CD4-positive, alpha-beta T cell (primary cell): ENCODE data around the gene QPCT. TPM values are rescaled to one million over a fixed set of nuclear protein-coding genes. Genes with fewer than 3 reads are reported as not detected.
"Not testable (repeated sequence)": the region's sequence is repeated elsewhere in the genome, so short reads cannot be mapped to it uniquely, and the experiment has no call there.

Experiments
- ATAC-seq: fragments of 200-7000 bp; cut with Tn5 transposase; one replicate; pipeline ENCODE4 v1.10.0; 2022; ENCODE audit warnings: mild to moderate bottlenecking; ENCODE audit not compliant: poor library complexity
- CTCF ChIA-PET: fragments of 350-600 bp; sonication (Branson Sonifier 250); formaldehyde crosslinking; loops from one replicate; lab custom pipeline; 2021; ENCODE audit warnings: antibody characterized with exemption, inconsistent platforms; lab: Charles Lee
- POLR2A ChIA-PET: fragments of 350-600 bp; sonication (Branson Sonifier 250); formaldehyde crosslinking; loops from one replicate; lab custom pipeline; 2021; ENCODE audit warnings: antibody characterized with exemption, inconsistent platforms; lab: Charles Lee
- DNase-seq, 14 experiments: peaks; one replicate each; pipeline ENCODE4 v3.0.0-alpha.2; 2013 to 2020; ENCODE audit warnings: mixed read lengths in 2 of 14
- H3K27ac ChIP-seq, 2 donors: one replicate each; pipeline versions ENCODE4 v1.5.1 to v1.7.0; 2013; ENCODE audit warnings: low read length in 2 of 2, low read depth in 1 of 2, mild to moderate bottlenecking in 1 of 2
- H3K27me3 ChIP-seq, 2 experiments: 1 replicate in 1 of 2; 2 replicates in 1 of 2; pipeline versions ENCODE4 v1.6.1 to v1.7.0; 2013; ENCODE audit warnings: low read length in 2 of 2, control low read depth in 1 of 2, mild to moderate bottlenecking in 1 of 2, moderate library complexity in 1 of 2; ENCODE audit not compliant: insufficient read depth in 2 of 2, control insufficient read depth in 1 of 2
- H3K36me3 ChIP-seq: one replicate; pipeline ENCODE4 v1.6.1; 2013; ENCODE audit warnings: low read length, control low read depth; ENCODE audit not compliant: insufficient read depth
- H3K4me1 ChIP-seq: one replicate; pipeline ENCODE4 v1.6.1; 2013; ENCODE audit warnings: low read length, control low read depth; ENCODE audit not compliant: insufficient read depth
- H3K4me3 ChIP-seq: one replicate; pipeline ENCODE4 v1.5.1; 2013; ENCODE audit warnings: mild to moderate bottlenecking, low read length, moderate library complexity
- H3K9me3 ChIP-seq, 2 experiments: 1 replicate in 1 of 2; 2 replicates in 1 of 2; pipeline versions ENCODE4 v1.6.1 to v1.7.0; 2013; ENCODE audit warnings: low read length in 2 of 2, mild to moderate bottlenecking in 2 of 2, control low read depth in 1 of 2, moderate library complexity in 1 of 2; ENCODE audit not compliant: control insufficient read depth in 1 of 2, insufficient read depth in 1 of 2
- H3K27ac Mint-ChIP-seq: one replicate; pipeline ENCODE4 v1.8.0; 2020; ENCODE audit warnings: mixed read lengths
- H3K27me3 Mint-ChIP-seq: one replicate; pipeline ENCODE4 v1.8.0; 2021; ENCODE audit warnings: mixed read lengths
- H3K36me3 Mint-ChIP-seq: one replicate; pipeline ENCODE4 v1.8.0; 2021; ENCODE audit warnings: low read depth, mixed read lengths
- H3K4me1 Mint-ChIP-seq: one replicate; pipeline ENCODE4 v1.8.0; 2021; ENCODE audit warnings: low read depth, mixed read lengths
- H3K4me3 Mint-ChIP-seq: one replicate; pipeline ENCODE4 v1.8.0; 2020; ENCODE audit warnings: mild to moderate bottlenecking, mixed read lengths
- H3K9me3 Mint-ChIP-seq: one replicate; pipeline ENCODE4 v1.8.0; 2020; ENCODE audit warnings: mixed read lengths
- intact Hi-C, 2 experiments: fragments of 100-400 bp; cut with DNase I in 1 of 2; cut with micrococcal nuclease in 1 of 2; formaldehyde crosslinking; loops; one replicate each; pipeline versions ENCODE4 v1.15.1 to v1.9.0; 2023 to 2025; cut with DNase I, micrococcal nuclease
- total RNA-seq, 174 experiments: library from RNA in 2 of 174; stranded (reverse) in 2 of 174; gene quantifications; one replicate each; pipeline ENCODE4 v1.2.3 and lab custom pipeline; 2021 to 2026
- TF ChIP-seq, protein P1 (sequence below): fragments of 200-600 bp; IDR thresholded peaks from one replicate; pipeline ENCODE4 v1.8.0; 2022; ENCODE audit warnings: antibody characterized with exemption, mild to moderate bottlenecking

QPCT gene
- total RNA-seq, 2 experiments from 2014 or later: 0.53 to 0.71 TPM

DNA sequence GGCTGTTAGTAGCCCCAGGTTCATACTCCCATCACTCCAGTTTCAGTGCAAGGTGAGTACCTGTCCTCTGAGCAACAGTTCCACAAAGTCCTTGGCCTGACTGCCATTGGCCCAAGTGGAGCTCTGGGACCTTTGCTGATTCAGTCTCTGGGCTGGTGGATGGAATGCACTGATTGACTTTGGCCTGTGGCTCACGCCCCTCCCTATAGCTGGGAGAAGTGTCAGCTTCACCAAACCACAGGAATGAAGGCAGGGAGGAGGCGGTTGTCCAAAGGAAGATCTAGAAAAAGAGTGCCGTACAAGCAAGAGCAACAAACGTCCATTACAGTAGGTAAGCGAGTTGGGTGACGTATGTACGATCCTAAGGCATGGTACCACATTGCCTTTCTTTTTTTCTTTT is 34.0 kb downstream of the QPCT start:
- ChIA-PET CTCF (no interaction called here), POLR2A (interaction anchor here (0.7 kb wide), 1 partner anchor 12 kb away, joined by 3 read pairs; no protein-coding TSS in a partner anchor)
- Histone ChIP-seq H3K27ac (no peak overlapping the region), H3K36me3 (no peaks in the 10 kb centered on the region), H3K27me3 (peaks cover 17 to 49% of the 10 kb centered on the region in 2 experiments), H3K9me3 (no peaks in the 10 kb centered on the region), H3K4me3 (no peak overlapping the region), H3K4me1 (peaks cover 12% of the 10 kb centered on the region)
- TF ChIP-seq, protein P1, sequence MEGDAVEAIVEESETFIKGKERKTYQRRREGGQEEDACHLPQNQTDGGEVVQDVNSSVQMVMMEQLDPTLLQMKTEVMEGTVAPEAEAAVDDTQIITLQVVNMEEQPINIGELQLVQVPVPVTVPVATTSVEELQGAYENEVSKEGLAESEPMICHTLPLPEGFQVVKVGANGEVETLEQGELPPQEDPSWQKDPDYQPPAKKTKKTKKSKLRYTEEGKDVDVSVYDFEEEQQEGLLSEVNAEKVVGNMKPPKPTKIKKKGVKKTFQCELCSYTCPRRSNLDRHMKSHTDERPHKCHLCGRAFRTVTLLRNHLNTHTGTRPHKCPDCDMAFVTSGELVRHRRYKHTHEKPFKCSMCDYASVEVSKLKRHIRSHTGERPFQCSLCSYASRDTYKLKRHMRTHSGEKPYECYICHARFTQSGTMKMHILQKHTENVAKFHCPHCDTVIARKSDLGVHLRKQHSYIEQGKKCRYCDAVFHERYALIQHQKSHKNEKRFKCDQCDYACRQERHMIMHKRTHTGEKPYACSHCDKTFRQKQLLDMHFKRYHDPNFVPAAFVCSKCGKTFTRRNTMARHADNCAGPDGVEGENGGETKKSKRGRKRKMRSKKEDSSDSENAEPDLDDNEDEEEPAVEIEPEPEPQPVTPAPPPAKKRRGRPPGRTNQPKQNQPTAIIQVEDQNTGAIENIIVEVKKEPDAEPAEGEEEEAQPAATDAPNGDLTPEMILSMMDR: no peak
- H3K9me3 Mint-ChIP-seq: no peaks in the 10 kb centered on the region
- DNase-seq: no peak
- H3K27me3 Mint-ChIP-seq: peaks cover 45% of the 10 kb centered on the region
- intact Hi-C loops: no loop called here
- peaks cover 21% of the 10 kb centered on the region for H3K4me1 Mint-ChIP-seq
- no peaks in the 10 kb centered on the region for H3K36me3 Mint-ChIP-seq
- no peak for ATAC-seq
- H3K27ac Mint-ChIP-seq: no peak overlapping the region
- no peak overlapping the region for H3K4me3 Mint-ChIP-seq

DNA sequence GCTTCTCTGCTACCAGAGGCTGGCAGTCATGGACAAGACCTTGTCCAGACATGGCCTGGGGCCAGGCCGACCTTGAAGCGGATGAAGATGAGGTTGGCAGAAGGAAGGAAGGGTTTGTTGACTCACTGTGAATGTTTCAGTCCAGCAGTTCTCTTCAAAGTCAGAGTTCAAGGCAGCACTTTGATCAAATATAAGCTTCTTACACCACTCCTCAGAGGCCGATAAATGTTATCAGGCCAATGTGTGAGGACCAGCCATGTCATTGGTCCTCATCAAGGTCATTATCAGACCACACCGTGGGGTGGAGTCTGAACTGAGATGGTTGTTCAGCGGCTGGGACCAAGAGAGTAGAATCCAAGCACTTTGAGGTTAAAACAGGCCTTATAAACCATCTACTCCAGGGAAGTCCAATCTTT is 35.5 kb downstream of the QPCT start:
- peaks cover 19% of the 10 kb centered on the region for H3K4me1 Mint-ChIP-seq
- no peaks in the 10 kb centered on the region for H3K9me3 Mint-ChIP-seq
- ATAC-seq (no peak), DNase-seq (no peak)
- Histone ChIP-seq H3K4me3 (no peak overlapping the region), H3K27ac (no peak overlapping the region), H3K36me3 (no peaks in the 10 kb centered on the region), H3K27me3 (peaks cover 16 to 37% of the 10 kb centered on the region in 2 experiments), H3K9me3 (no peaks in the 10 kb centered on the region), H3K4me1 (peaks cover 12% of the 10 kb centered on the region)
- POLR2A ChIA-PET: no interaction called here
- no peaks in the 10 kb centered on the region for H3K36me3 Mint-ChIP-seq
- CTCF ChIA-PET: interaction anchor here (1.1 to 1.3 kb wide), 2 partner anchors 16 to 34 kb away, joined by 3 to 4 read pairs; no protein-coding TSS in a partner anchor
- H3K4me3 Mint-ChIP-seq: no peak overlapping the region
- intact Hi-C loops: loop anchor here in 1 of 2 experiments (10.0 kb wide), 1 partner anchor 205 kb away; no protein-coding TSS in a partner anchor
- H3K27me3 Mint-ChIP-seq: peaks cover 34% of the 10 kb centered on the region
- H3K27ac Mint-ChIP-seq: no peak overlapping the region
- TF ChIP-seq, protein P1: no peak

DNA sequence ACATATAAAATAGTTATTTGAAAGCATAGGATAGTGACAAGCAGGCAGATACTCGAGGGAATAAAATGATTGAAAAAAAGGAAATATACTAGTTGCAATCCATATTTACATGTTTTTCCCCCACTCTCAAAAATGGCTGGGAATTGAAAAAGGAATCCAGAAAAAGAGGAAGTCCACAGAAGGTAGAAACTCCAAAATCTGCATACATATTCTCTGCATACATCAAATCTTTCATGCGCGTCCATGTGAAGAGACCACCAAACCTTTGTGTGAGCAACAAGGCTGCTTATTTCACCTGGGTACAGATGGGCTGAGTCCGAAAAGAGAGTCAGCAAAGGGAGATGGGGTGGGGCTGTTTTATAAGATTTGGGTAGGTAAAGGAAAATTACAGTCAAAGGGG is 36.4 kb downstream of the QPCT start:
- ATAC-seq, CTCF ChIA-PET: not testable (repeated sequence)
- peaks cover 11% of the 10 kb centered on the region for H3K4me1 ChIP-seq

DNA sequence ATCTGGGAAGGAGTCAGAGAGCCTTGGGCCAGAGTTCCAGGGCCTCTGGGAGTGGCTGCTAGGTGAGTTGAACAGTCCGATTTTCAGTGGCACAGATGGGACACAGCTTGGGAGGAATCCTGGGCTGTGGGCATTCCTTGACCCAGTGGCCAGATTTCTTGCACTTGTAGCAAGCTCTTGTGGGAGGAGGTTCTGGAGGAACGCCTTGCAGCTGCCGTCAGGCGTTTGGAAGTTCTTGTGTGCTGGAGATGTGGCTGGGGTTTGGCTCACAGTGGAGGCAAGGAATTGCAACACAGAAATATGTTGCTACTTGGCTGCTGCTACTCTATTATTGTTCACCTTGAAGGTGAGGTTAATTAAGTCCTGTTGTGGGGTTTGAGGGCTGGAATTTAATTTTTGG is 39.8 kb downstream of the QPCT start:
- H3K4me1 Mint-ChIP-seq, H3K4me1 ChIP-seq, POLR2A ChIA-PET, CTCF ChIA-PET, ATAC-seq, H3K27me3 ChIP-seq, H3K27me3 Mint-ChIP-seq, H3K36me3 Mint-ChIP-seq, H3K9me3 ChIP-seq, H3K36me3 ChIP-seq, H3K27ac ChIP-seq, H3K4me3 ChIP-seq, H3K27ac Mint-ChIP-seq, H3K9me3 Mint-ChIP-seq, H3K4me3 Mint-ChIP-seq, DNase-seq: not testable (repeated sequence)
- intact Hi-C loops: loop anchor here in 1 of 2 experiments (10.0 kb wide), 1 partner anchor 209 kb away; no protein-coding TSS in a partner anchor

More for the DNA sequence above, 36.4 kb downstream of the QPCT start:
- H3K9me3 ChIP-seq, H3K36me3 Mint-ChIP-seq, DNase-seq, H3K4me3 ChIP-seq, H3K36me3 ChIP-seq, H3K27ac Mint-ChIP-seq, H3K9me3 Mint-ChIP-seq, POLR2A ChIA-PET, H3K4me3 Mint-ChIP-seq, H3K27ac ChIP-seq: not testable (repeated sequence)
- peaks cover 15 to 28% of the 10 kb centered on the region in 2 experiments for H3K27me3 ChIP-seq
- H3K27me3 Mint-ChIP-seq: peaks cover 27% of the 10 kb centered on the region
- intact Hi-C loops: loop anchor here in 1 of 2 experiments (10.0 kb wide), 1 partner anchor 206 kb away; no protein-coding TSS in a partner anchor
- peaks cover 16% of the 10 kb centered on the region for H3K4me1 Mint-ChIP-seq
